HepG2 (cell line): ENCODE data around the gene LYSMD3. TPM values are rescaled to one million over a fixed set of nuclear protein-coding genes. Genes with fewer than 3 reads are reported as not detected.

ENCODE experiments used
- AKNA ChIP-seq: sonication (generic); formaldehyde crosslinking; IDR thresholded peaks from 2 replicates; pipeline ENCODE4 v1.4.0; 2020; ENCODE audit warnings: missing genetic modification reagents, borderline replicate concordance
- ATF4 ChIP-seq, 2 experiments: fragments of 450-650 bp in 1 of 2; sonication (generic) in 1 of 2; formaldehyde crosslinking; IDR thresholded peaks; 2 replicates each; pipeline versions ENCODE4 v1.5.0 to v1.8.0; 2020 to 2022; ENCODE audit warnings: mild to moderate bottlenecking in 1 of 2, missing genetic modification reagents in 1 of 2
- ERF ChIP-seq: IDR thresholded peaks from 2 replicates; pipeline ENCODE4 v1.6.1; 2018; ENCODE audit warnings: missing biosample characterization, missing genetic modification reagents
- HOXA5 ChIP-seq: sonication (generic); formaldehyde crosslinking; IDR thresholded peaks from 2 replicates; pipeline ENCODE4 v1.4.0; 2020; ENCODE audit warnings: missing genetic modification reagents
- KLF16 ChIP-seq, 2 experiments: sonication (generic) in 1 of 2; formaldehyde crosslinking in 1 of 2; IDR thresholded peaks; 2 replicates each; pipeline versions ENCODE4 v1.6.1 to v1.8.0; 2016 to 2023; ENCODE audit warnings: missing genetic modification reagents in 2 of 2, missing compliant biosample characterization in 1 of 2
- MED8 ChIP-seq: sonication (generic); formaldehyde crosslinking; IDR thresholded peaks from 2 replicates; pipeline ENCODE4 v1.8.1; 2023; ENCODE audit warnings: mild to moderate bottlenecking, missing genetic modification reagents; ENCODE audit not compliant: insufficient replicate concordance
- NPAS2 ChIP-seq: sonication (generic); formaldehyde crosslinking; IDR thresholded peaks from 2 replicates; pipeline ENCODE4 v1.8.0; 2022; ENCODE audit warnings: mild to moderate bottlenecking, missing genetic modification reagents, borderline replicate concordance
- SCMH1 ChIP-seq: sonication (generic); formaldehyde crosslinking; IDR thresholded peaks from 2 replicates; pipeline ENCODE4 v1.9.0; 2021; ENCODE audit warnings: missing genetic modification reagents, mild to moderate bottlenecking, borderline replicate concordance
- ZNF121 ChIP-seq: sonication (generic); formaldehyde crosslinking; IDR thresholded peaks from 2 replicates; pipeline ENCODE4 v1.5.0; 2020; ENCODE audit warnings: mild to moderate bottlenecking, missing genetic modification reagents
- ZNF407 ChIP-seq: sonication (generic); formaldehyde crosslinking; IDR thresholded peaks from one replicate; pipeline ENCODE4 v1.5.1; 2020; ENCODE audit warnings: mild to moderate bottlenecking, missing genetic modification reagents; ENCODE audit errors: not compliant biosample characterization
- ZNF414 ChIP-seq: sonication (generic); formaldehyde crosslinking; IDR thresholded peaks from 2 replicates; pipeline ENCODE4 v1.5.0; 2020; ENCODE audit warnings: missing genetic modification reagents
- ZNF83 ChIP-seq: sonication (generic); formaldehyde crosslinking; IDR thresholded peaks from 2 replicates; pipeline ENCODE4 v1.4.0; 2020; ENCODE audit warnings: missing genetic modification reagents, mild to moderate bottlenecking, borderline replicate concordance
- polyA plus RNA-seq, 8 experiments: library from polyadenylated mRNA; depleted of rRNA in 3 of 8; stranded (reverse) in 7 of 8; unstranded in 1 of 8; fragments of >200 nt; fragmentation: Illumina TruSeq in 4 of 8; extraction: Trizol in 4 of 8; gene quantifications; 2 replicates each; pipeline versions ENCODE4 v1.2.1 to v1.2.3, GENCODE V29; 2011 to 2016; ENCODE audit warnings: low read depth in 4 of 8, missing spikeins in 1 of 8, mixed read lengths in 1 of 8; ENCODE audit not compliant: insufficient read depth in 1 of 8
- total RNA-seq, 5 experiments: library from RNA; depleted of rRNA; stranded (reverse); fragments of >200 nt; fragmentation: Illumina TruSeq; extraction: Trizol; gene quantifications; 2 replicates each; pipeline ENCODE4 v1.2.3, GENCODE V29; 2016; ENCODE audit warnings: low read depth in 1 of 5

LYSMD3 gene
- total and polyA plus RNA-seq, 2 of the 13 experiments (the other 11 are each of a cell fraction or from before 2014, with no cell fraction given), result 9.1 to 13.8 TPM

GRCh38 chr5:90474235-90475107, 54.9 kb downstream of the LYSMD3 start, which contains the start of the genes MBLAC2 and POLR3G (continued):
- TF ChIP-seq ZNF414 (CRISPR knock-in tag) (peak; percentile 93), ZNF83 (no peak), MED8 (CRISPR knock-in tag) (peak; percentile 98), ZNF407 (CRISPR knock-in tag) (peak; percentile 70), ATF4 (CRISPR knock-in tag; IDR thresholded peaks at IDR 0.05) (peak in 1 of 2 experiments; percentile 67; a peak in 2 of 4 replicates), KLF16 (CRISPR knock-in tag; IDR thresholded peaks at IDR 0.05) (peak in 1 of 2 experiments; percentile 92; a peak in 3 of 4 replicates), NPAS2 (CRISPR knock-in tag) (no peak), AKNA (CRISPR knock-in tag) (no peak), SCMH1 (CRISPR knock-in tag) (no peak), ZNF121 (CRISPR knock-in tag) (peak; percentile 68; the same call in 1 of the 2 replicates), ERF (CRISPR knock-in tag) (peak; percentile 83; the same call in 1 of the 2 replicates), HOXA5 (CRISPR knock-in tag) (peak; percentile 71; the same call in 1 of the 2 replicates)
